HG03045 (cell line): ENCODE measurements around the gene ASB11.
"Not testable (repeated sequence)": the region's sequence is repeated elsewhere in the genome, so short reads cannot be mapped to it uniquely, and the experiment has no call there.

Source experiments
- ATAC-seq: cut with Tn5 transposase; IDR thresholded peaks from one replicate; pipeline ENCODE4 v1.9.1; 2021; ENCODE audit warnings: mild to moderate bottlenecking, moderate library complexity; ENCODE audit not compliant: unreplicated experiment

The ASB11 gene

GRCh38 chrX:15310117-15310516, 5.3 kb downstream of the ASB11 start:
- no peak for ATAC-seq

GRCh38 chrX:15305899-15306298, 9.5 kb downstream of the ASB11 start:
- ATAC-seq, result not testable (repeated sequence)

GRCh38 chrX:15301924-15302323, 13.5 kb downstream of the ASB11 start:
- no peak for ATAC-seq

- no peak for ATAC-seq
Measured at GRCh38 chrX:15299941-15300851, 15.2 kb downstream of the ASB11 start.

- no peak for ATAC-seq
Measured at GRCh38 chrX:15298780-15299179, 16.7 kb downstream of the ASB11 start.

- no peak for ATAC-seq
Measured at GRCh38 chrX:15298201-15298600, 17.2 kb downstream of the ASB11 start.

- no peak for ATAC-seq
Measured at GRCh38 chrX:15293451-15293850, 22.0 kb downstream of the ASB11 start.

GRCh38 chrX:15292861-15293260, 22.6 kb downstream of the ASB11 start:
- no peak for ATAC-seq

GRCh38 chrX:15277604-15278003, 37.8 kb downstream of the ASB11 start:
- ATAC-seq, result no peak

GRCh38 chrX:15274946-15275345, 40.5 kb downstream of the ASB11 start:
- no peak for ATAC-seq

GRCh38 chrX:15273275-15273674, 42.2 kb downstream of the ASB11 start:
- not testable (repeated sequence) for ATAC-seq

GRCh38 chrX:15271757-15272156, 43.7 kb downstream of the ASB11 start:
- no peak for ATAC-seq

- no peak for ATAC-seq
Measured at GRCh38 chrX:15269618-15270521, 45.6 kb downstream of the ASB11 start, which contains the start of gene ASB9. Gene ASB9 (minus strand): TSS chrX:15270083. CDS start chrX:15269874, 209 bp downstream.

- ATAC-seq, result no peak
Measured at GRCh38 chrX:15269120-15269519, 46.3 kb downstream of the ASB11 start.

- ATAC-seq, result no peak
Measured at GRCh38 chrX:15254852-15255251, 60.6 kb downstream of the ASB11 start.

GRCh38 chrX:15245896-15246295, 69.5 kb downstream of the ASB11 start:
- ATAC-seq, result no peak

GRCh38 chrX:15244421-15244820, 71.0 kb downstream of the ASB11 start:
- no peak for ATAC-seq

- no peak for ATAC-seq
Measured at GRCh38 chrX:15242899-15243555, 72.4 kb downstream of the ASB11 start.

- ATAC-seq, result no peak
Measured at GRCh38 chrX:15241301-15241700, 74.1 kb downstream of the ASB11 start.

GRCh38 chrX:15240414-15240813, 75.0 kb downstream of the ASB11 start:
- no peak for ATAC-seq

- ATAC-seq, result no peak
Measured at GRCh38 chrX:15236146-15236545, 79.3 kb downstream of the ASB11 start.
